Activated CD4-positive, alpha-beta memory T cell treated with anti-CD3 and anti-CD28 coated beads for 36 hours (primary cell): ENCODE measurements around the gene MRO. TPM values are rescaled to one million over a fixed set of nuclear protein-coding genes. Genes with fewer than 3 reads are reported as not detected.

Experiments used
- CTCF ChIA-PET: fragments of 350-600 bp; sonication (Branson Sonifier 250); formaldehyde crosslinking; loops from one replicate; lab custom pipeline; 2021; ENCODE audit warnings: antibody characterized with exemption, inconsistent platforms; lab: Charles Lee
- POLR2A ChIA-PET: fragments of 350-600 bp; sonication (Branson Sonifier 250); formaldehyde crosslinking; loops from one replicate; lab custom pipeline; 2021; ENCODE audit warnings: antibody characterized with exemption; lab: Charles Lee
- DNase-seq: peaks from one replicate; pipeline ENCODE4 v3.0.0-alpha.2; 2020
- H3K27ac Mint-ChIP-seq: one replicate; pipeline ENCODE4 v1.8.0; 2021; ENCODE audit warnings: mixed read lengths
- H3K27me3 Mint-ChIP-seq: one replicate; pipeline ENCODE4 v1.8.0; 2021; ENCODE audit warnings: mixed read lengths
- H3K36me3 Mint-ChIP-seq: one replicate; pipeline ENCODE4 v1.8.0; 2021; ENCODE audit warnings: mixed read lengths
- H3K4me1 Mint-ChIP-seq: one replicate; pipeline ENCODE4 v1.8.0; 2021; ENCODE audit warnings: low read depth, mixed read lengths
- H3K4me3 Mint-ChIP-seq: one replicate; pipeline ENCODE4 v1.8.0; 2021; ENCODE audit warnings: mild to moderate bottlenecking, mixed read lengths
- H3K9me3 Mint-ChIP-seq: one replicate; pipeline ENCODE4 v1.8.0; 2021; ENCODE audit warnings: mixed read lengths
- intact Hi-C: fragments of 100-400 bp; cut with micrococcal nuclease; formaldehyde crosslinking; loops from one replicate; pipeline ENCODE4 v1.15.1; 2023
- total RNA-seq, 2 experiments: library from RNA; stranded (reverse); gene quantifications; one replicate each; pipeline ENCODE4 v1.2.3, GENCODE V29; 2021

Gene MRO
- total RNA-seq, 2 experiments from 2014 or later: not detected

DNA sequence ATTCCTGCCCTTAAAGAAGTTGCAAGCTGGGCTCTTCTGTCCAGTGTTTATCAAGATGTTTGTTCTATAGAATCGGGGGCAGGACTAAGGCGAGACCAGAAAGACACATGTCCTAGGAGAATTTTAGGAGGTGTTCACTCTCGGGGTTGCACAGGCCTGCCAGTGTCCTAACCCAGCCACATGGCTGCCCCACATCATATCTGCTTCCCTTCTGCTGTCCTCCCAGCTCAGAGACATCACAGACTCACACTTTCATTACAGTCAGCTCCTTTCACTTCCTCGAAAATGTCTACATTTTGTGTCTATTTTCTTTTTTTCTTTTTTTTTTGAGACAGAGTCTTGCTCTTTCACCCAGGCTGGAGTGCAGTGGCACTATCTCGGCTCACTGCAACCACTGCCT lies 10.7 kb upstream of the MRO start:
- CTCF ChIA-PET: interaction anchor here (2.9 kb wide), 1 partner anchor 11 kb away, joined by 11 read pairs; the partner anchor contains the start of gene MRO
- H3K27ac Mint-ChIP-seq: no peak overlapping the region
- intact Hi-C loops: no loop called here

GRCh38 chr18:50829644-50830043 lies 9.8 kb upstream of the MRO start:
- no peaks in the 10 kb centered on the region for H3K9me3 Mint-ChIP-seq
- ChIA-PET CTCF (interaction anchor here (2.9 kb wide), 1 partner anchor 10 kb away, joined by 11 read pairs; the partner anchor contains the start of gene MRO), POLR2A (no interaction called here)
- no peak overlapping the region for H3K4me3 Mint-ChIP-seq
- no peak overlapping the region for H3K27ac Mint-ChIP-seq
- no peak for DNase-seq
- H3K27me3 Mint-ChIP-seq: no peaks in the 10 kb centered on the region
- H3K36me3 Mint-ChIP-seq: no peaks in the 10 kb centered on the region
- no peaks in the 10 kb centered on the region for H3K4me1 Mint-ChIP-seq
- intact Hi-C loops: no loop called here

More for the DNA sequence above, 10.7 kb upstream of the MRO start:
- peaks cover 1% of the 10 kb centered on the region for H3K27me3 Mint-ChIP-seq
- H3K9me3 Mint-ChIP-seq: no peaks in the 10 kb centered on the region
- no peak overlapping the region for H3K4me3 Mint-ChIP-seq
- H3K4me1 Mint-ChIP-seq: no peaks in the 10 kb centered on the region
- POLR2A ChIA-PET: no interaction called here
- no peak for DNase-seq
- no peaks in the 10 kb centered on the region for H3K36me3 Mint-ChIP-seq

GRCh38 chr18:50826027-50826426 lies 6.2 kb upstream of the MRO start:
- ChIA-PET CTCF (interaction anchor here (1.1 kb wide), 1 partner anchor 226 kb away, joined by 3 read pairs; no protein-coding TSS in a partner anchor), POLR2A (no interaction called here)
- H3K27me3 Mint-ChIP-seq: no peaks in the 10 kb centered on the region
- intact Hi-C loops: no loop called here
- H3K36me3 Mint-ChIP-seq: no peaks in the 10 kb centered on the region
- H3K4me1 Mint-ChIP-seq: no peaks in the 10 kb centered on the region
- H3K9me3 Mint-ChIP-seq: no peaks in the 10 kb centered on the region
- H3K4me3 Mint-ChIP-seq: no peak overlapping the region
- no peak for DNase-seq
- H3K27ac Mint-ChIP-seq: no peak overlapping the region

DNA sequence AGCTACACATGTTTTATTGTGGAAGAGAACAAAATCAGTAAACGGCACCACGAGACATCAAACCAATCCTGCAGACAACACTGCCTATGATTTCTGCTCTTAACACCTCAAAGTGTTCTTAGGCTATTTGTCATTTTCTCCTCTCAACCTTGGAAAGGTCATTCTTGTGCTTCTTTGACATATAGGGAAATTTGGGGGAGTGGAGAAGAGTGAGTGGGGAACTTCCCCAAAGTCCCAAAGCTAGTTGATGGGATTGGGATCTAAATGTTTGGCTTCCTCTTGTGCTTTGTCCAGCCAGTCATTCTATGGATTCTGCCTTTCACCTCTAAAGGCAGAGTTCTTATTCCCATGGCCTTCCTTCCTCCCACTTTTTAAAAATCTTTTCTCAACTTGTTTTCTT lies 5.8 kb upstream of the MRO start:
- Mint-ChIP-seq H3K4me1 (no peaks in the 10 kb centered on the region), H3K36me3 (no peaks in the 10 kb centered on the region), H3K27me3 (no peaks in the 10 kb centered on the region), H3K9me3 (no peaks in the 10 kb centered on the region), H3K27ac (no peak overlapping the region), H3K4me3 (no peak overlapping the region)
- ChIA-PET POLR2A (no interaction called here), CTCF (interaction anchor here (1.1 kb wide), 1 partner anchor 226 kb away, joined by 3 read pairs; no protein-coding TSS in a partner anchor)
- intact Hi-C loops: no loop called here
- no peak for DNase-seq

DNA sequence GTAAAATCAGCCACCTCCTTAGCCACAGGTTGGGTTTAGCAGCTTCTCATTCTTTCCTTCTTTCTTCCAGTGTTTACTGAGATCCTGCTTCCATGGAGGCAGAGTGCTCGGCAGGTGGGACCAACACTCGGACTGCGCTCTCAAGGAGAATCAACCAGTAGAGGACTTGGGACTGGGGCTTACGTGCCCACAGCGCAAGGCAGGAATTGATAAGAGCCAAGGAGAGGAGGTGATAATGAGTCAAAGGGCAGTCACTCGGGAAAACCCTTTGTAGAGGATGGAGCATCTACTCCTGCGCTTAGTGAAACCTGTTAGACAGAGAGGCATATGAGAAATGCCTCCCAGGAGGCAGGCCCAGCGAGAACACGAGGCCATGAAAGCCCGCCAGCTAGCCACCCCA lies 2.9 kb upstream of the MRO start:
- no peaks in the 10 kb centered on the region for H3K27me3 Mint-ChIP-seq
- intact Hi-C loops: loop anchor here (5.0 kb wide), 2 partner anchors 55 to 95 kb away; partner anchors contain the start of gene ME2
- H3K4me1 Mint-ChIP-seq: no peaks in the 10 kb centered on the region
- no peak overlapping the region for H3K27ac Mint-ChIP-seq
- ChIA-PET POLR2A (no interaction called here), CTCF (interaction anchor here (0.7 to 1.4 kb wide), 2 partner anchors 52 to 228 kb away, joined by 3 read pairs; no protein-coding TSS in a partner anchor)
- H3K4me3 Mint-ChIP-seq: no peak overlapping the region
- DNase-seq: no peak
- no peaks in the 10 kb centered on the region for H3K36me3 Mint-ChIP-seq
- no peaks in the 10 kb centered on the region for H3K9me3 Mint-ChIP-seq

GRCh38 chr18:50820901-50821520 lies 1.2 kb upstream of the MRO start:
- intact Hi-C loops: loop anchor here (1.0 to 5.0 kb wide), 5 partner anchors 56 to 230 kb away; partner anchors contain the start of gene ME2
- CTCF ChIA-PET: interaction anchor here (0.6 to 3.3 kb wide), 21 partner anchors 11 to 289 kb away, joined by 3 to 36 read pairs (median 5); partner anchors contain the start of gene SMAD4
- Mint-ChIP-seq H3K36me3 (no peaks in the 10 kb centered on the region), H3K4me1 (no peaks in the 10 kb centered on the region), H3K9me3 (no peaks in the 10 kb centered on the region), H3K4me3 (no peak overlapping the region), H3K27ac (no peak overlapping the region), H3K27me3 (no peaks in the 10 kb centered on the region)
- DNase-seq: no peak
- POLR2A ChIA-PET: no interaction called here

- H3K9me3 Mint-ChIP-seq: no peaks in the 10 kb centered on the region
- no peak for DNase-seq
- no peaks in the 10 kb centered on the region for H3K36me3 Mint-ChIP-seq
- ChIA-PET POLR2A (interaction anchor here (1.2 kb wide), 1 partner anchor 59 kb away, joined by 5 read pairs; the partner anchor contains the start of gene ME2), CTCF (interaction anchor here (1.0 to 3.3 kb wide), 5 partner anchors 9 to 237 kb away, joined by 3 to 22 read pairs (median 10); no protein-coding TSS in a partner anchor)
- peaks cover 1% of the 10 kb centered on the region for H3K27me3 Mint-ChIP-seq
- intact Hi-C loops: no loop called here
- no peak overlapping the region for H3K27ac Mint-ChIP-seq
- no peak overlapping the region for H3K4me3 Mint-ChIP-seq
- no peaks in the 10 kb centered on the region for H3K4me1 Mint-ChIP-seq
Observed at GRCh38 chr18:50819027-50819727, 639 bp downstream of the MRO start.

DNA sequence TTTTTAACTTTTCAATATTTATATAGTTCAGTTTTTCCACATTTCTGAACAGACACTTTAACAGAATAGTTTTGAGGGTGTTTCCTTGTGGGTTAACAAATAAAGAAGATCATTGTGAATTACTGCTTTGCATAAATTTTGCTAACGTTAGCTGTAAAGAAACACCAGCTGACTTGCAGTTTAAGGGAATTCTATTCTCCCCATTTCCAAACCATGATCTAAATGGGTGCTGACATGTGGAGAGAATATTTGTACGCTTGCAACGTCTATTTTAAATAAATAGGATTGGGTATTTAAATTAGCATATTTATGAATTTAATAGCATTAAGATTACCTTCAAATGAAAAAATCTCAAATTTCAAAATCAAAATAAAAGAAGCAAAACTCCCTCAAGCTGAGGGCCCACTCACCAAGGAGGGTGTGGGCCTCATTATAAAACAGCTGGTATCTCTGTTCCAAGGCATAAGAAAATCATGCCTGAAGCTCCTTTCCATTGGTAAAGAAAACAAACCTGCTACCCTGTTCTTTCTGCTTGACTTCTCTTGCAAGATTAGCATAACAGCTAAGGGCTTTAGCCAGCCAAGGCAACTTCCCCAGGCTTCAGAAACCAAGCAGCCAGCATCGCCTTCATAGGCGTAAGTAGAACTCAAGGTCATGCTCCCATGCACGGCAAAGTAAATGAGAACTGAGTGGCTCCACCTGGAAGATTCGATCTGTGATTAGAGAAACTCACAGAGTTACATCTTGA lies 3.2 kb downstream of the MRO start:
- Mint-ChIP-seq H3K27me3 (peaks cover 5% of the 10 kb centered on the region), H3K27ac (no peak overlapping the region), H3K9me3 (no peaks in the 10 kb centered on the region), H3K36me3 (no peaks in the 10 kb centered on the region), H3K4me1 (no peaks in the 10 kb centered on the region), H3K4me3 (no peak overlapping the region)
- CTCF ChIA-PET: no interaction called here
- DNase-seq: no peak
- intact Hi-C loops: no loop called here
- POLR2A ChIA-PET: no interaction called here

- POLR2A ChIA-PET: no interaction called here
- Mint-ChIP-seq H3K27ac (no peak overlapping the region), H3K36me3 (no peaks in the 10 kb centered on the region), H3K27me3 (peaks cover 5% of the 10 kb centered on the region), H3K4me1 (no peaks in the 10 kb centered on the region), H3K4me3 (no peak overlapping the region), H3K9me3 (no peaks in the 10 kb centered on the region)
- intact Hi-C loops: no loop called here
- no peak for DNase-seq
- CTCF ChIA-PET: no interaction called here
Observed at GRCh38 chr18:50814395-50814794, 5.4 kb downstream of the MRO start.

GRCh38 chr18:50813353-50813752 lies 6.5 kb downstream of the MRO start:
- Mint-ChIP-seq H3K9me3 (no peaks in the 10 kb centered on the region), H3K27me3 (peaks cover 5% of the 10 kb centered on the region), H3K27ac (no peak overlapping the region), H3K36me3 (no peaks in the 10 kb centered on the region), H3K4me3 (no peak overlapping the region), H3K4me1 (no peaks in the 10 kb centered on the region)
- no peak for DNase-seq
- POLR2A ChIA-PET: no interaction called here
- intact Hi-C loops: no loop called here
- CTCF ChIA-PET: no interaction called here

DNA sequence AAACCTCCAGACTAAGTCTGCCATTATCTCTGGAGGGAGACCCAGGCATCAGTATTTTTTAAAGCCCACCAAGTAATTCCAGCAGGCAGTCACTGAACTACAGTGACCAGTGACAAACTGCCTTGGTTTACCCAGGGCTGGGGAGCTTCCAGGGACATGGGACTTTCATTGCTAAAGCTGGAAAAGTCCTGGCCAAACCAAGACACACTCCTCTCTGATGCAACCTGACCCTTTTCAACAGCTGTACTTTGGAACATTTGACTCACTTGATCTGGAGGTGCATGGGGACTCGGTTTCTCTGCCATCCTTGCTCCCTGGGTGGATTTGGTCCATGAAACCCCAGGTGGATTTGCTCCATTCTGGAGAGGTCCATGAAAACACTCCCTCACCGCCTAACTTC lies 7.0 kb downstream of the MRO start:
- Mint-ChIP-seq H3K9me3 (no peaks in the 10 kb centered on the region), H3K36me3 (no peaks in the 10 kb centered on the region), H3K4me1 (no peaks in the 10 kb centered on the region), H3K4me3 (no peak overlapping the region), H3K27ac (no peak overlapping the region), H3K27me3 (peaks cover 5% of the 10 kb centered on the region)
- DNase-seq: no peak
- ChIA-PET CTCF (no interaction called here), POLR2A (no interaction called here)
- intact Hi-C loops: no loop called here

DNA sequence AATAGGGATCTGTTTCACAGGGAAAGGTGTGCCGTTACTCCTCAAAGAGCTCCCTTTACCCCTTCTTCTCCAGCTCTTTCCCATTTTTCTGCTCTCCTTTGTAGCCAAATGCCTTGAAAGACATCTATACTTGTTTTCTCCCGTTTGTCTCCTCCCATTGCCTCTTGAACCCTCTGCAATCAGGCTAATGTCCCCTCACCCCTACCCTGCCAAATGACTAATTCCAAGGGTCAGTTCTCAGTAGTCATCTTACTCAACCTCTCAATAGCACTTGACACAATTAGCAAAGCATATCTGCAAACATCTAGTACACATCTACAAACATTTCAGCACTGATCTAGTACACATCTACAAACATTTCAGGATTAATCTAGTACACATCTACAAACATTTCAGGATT lies 12.6 kb downstream of the MRO start:
- Mint-ChIP-seq H3K4me3 (no peak overlapping the region), H3K4me1 (no peaks in the 10 kb centered on the region), H3K36me3 (no peaks in the 10 kb centered on the region), H3K27ac (no peak overlapping the region), H3K9me3 (no peaks in the 10 kb centered on the region), H3K27me3 (peaks cover 4% of the 10 kb centered on the region)
- intact Hi-C loops: no loop called here
- no peak for DNase-seq
- CTCF ChIA-PET: no interaction called here
- POLR2A ChIA-PET: no interaction called here
